Adrenal gland (tissue), 12 donors: ENCODE data around the gene SMARCD3. TPM values are rescaled to one million over a fixed set of nuclear protein-coding genes. Genes with fewer than 3 reads are reported as not detected.

Experiments
- DNase-seq, 7 donors: peaks; one replicate each; pipeline ENCODE4 v3.0.0-alpha.2; 2019 to 2020
- H3K27ac ChIP-seq, 5 donors: fragments of 200-600 bp; sonication (generic) in 4 of 5; 1 replicate in 3 of 5; 2 replicates in 2 of 5; pipeline versions ENCODE4 v1.5.1 to v1.8.0; 2016 to 2020; ENCODE audit warnings: mild to moderate bottlenecking in 1 of 5
- H3K27me3 ChIP-seq: fragments of 200-600 bp; 2 replicates; pipeline ENCODE4 v1.8.0; 2021
- H3K36me3 ChIP-seq, 2 donors: fragments of 200-600 bp; replicated peaks in 1 of 2; 1 replicate in 1 of 2; 2 replicates in 1 of 2; pipeline versions ENCODE4 v1.5.1 to v1.8.0; 2018 to 2022
- H3K4me1 ChIP-seq, 2 donors: fragments of 200-600 bp; replicated peaks in 1 of 2; 1 replicate in 1 of 2; 2 replicates in 1 of 2; pipeline versions ENCODE4 v1.5.1 to v1.8.0; 2018 to 2021
- H3K4me3 ChIP-seq, 4 donors: fragments of 200-600 bp; sonication (generic) in 3 of 4; one replicate each; pipeline ENCODE4 v1.5.1; 2016 to 2018
- H3K9me3 ChIP-seq, 3 donors: fragments of 200-600 bp; sonication (generic) in 1 of 3; replicated peaks in 1 of 3; 1 replicate in 2 of 3; 2 replicates in 1 of 3; pipeline versions ENCODE4 v1.5.1 to v1.8.0; 2016 to 2021
- CTCF ChIP-seq, 6 experiments: fragments of 450-650 bp in 4 of 6; fragments of 200-600 bp in 2 of 6; sonication (generic) in 1 of 6; IDR thresholded peaks; 1 replicate in 5 of 6; 2 replicates in 1 of 6; pipeline versions ENCODE4 v1.5.1 to v1.8.0; 2016 to 2021; ENCODE audit warnings: antibody characterized with exemption in 6 of 6, mild to moderate bottlenecking in 2 of 6, moderate library complexity in 1 of 6
- POLR2A ChIP-seq, 2 donors: fragments of 450-650 bp; IDR thresholded peaks; one replicate each; pipeline ENCODE4 v1.6.1; 2017; ENCODE audit warnings: antibody characterized with exemption in 2 of 2, mild to moderate bottlenecking in 2 of 2, moderate library complexity in 1 of 2
- WGBS, 4 donors: extraction: QIAGEN DNeasy Blood & Tissue Kit in 2 of 4; methylation state at CpG; one replicate each; pipeline versions ENCODE4 v1.1.5 to v1.1.7; 2013 to 2017; 5-methylcytosine and 5-hydroxymethylcytosine counted together
- intact Hi-C, 2 donors: fragments of 100-400 bp; cut with DNase I; formaldehyde crosslinking; loops; one replicate each; pipeline versions ENCODE4 v1.14.1 to v1.15.0; 2022 to 2023
- polyA plus RNA-seq, 3 donors: library from polyadenylated mRNA; stranded (reverse); fragments of 200-250 nt in 2 of 3; fragments of 350-450 nt in 1 of 3; fragmentation: Illumina TruSeq in 1 of 3; extraction: RNeasy Lipid Tissue Mini Kit (QIAGEN cat#74804) in 1 of 3; gene quantifications; one replicate each; pipeline ENCODE4 v1.2.3, GENCODE V29; 2013 to 2014
- total RNA-seq, 9 donors: library from RNA; depleted of rRNA in 4 of 9; stranded (reverse); fragments of >200 nt in 4 of 9; fragments of 120-200 nt in 1 of 9; fragmentation: NEBNext Ultra II Directional in 1 of 9; extraction: Animal tissue kit (Norgen Biotek cat#: 25700) in 1 of 9; gene quantifications; one replicate each; pipeline versions ENCODE4 v1.1.0 to v1.2.4, GENCODE V29; 2013 to 2023
- donor health status: healthy with polysubstance abuse.
- donor health status: Bipolar disorder and iron deficiency.
- donor health status: DM: yes; HTN: yes; CAD: no.
- donor health status: DM: no; HTN: no; CAD: no.
- donor health status: DM: no; HTN: no; CAD: no.
- donor health status: DM: yes; HTN: yes; CAD: no.

SMARCD3 gene
- total and polyA plus RNA-seq, 12 donors: 46.4 to 194 (median 109) TPM

GRCh38 chr7:151278949-151279348 is 30.5 kb upstream of the SMARCD3 start:
- intact Hi-C loops: no loop called here
- H3K4me3 ChIP-seq: no peak overlapping the region
- WGBS, 4 donors: 80 to 90% (median 88%) methylated on average over 11 to 12 of the region's 12 CpGs
- no peaks in the 10 kb centered on the region for H3K36me3 ChIP-seq
- DNase-seq: no peak
- H3K27me3 ChIP-seq: no peaks in the 10 kb centered on the region
- no peak overlapping the region for H3K27ac ChIP-seq
- TF ChIP-seq POLR2A (IDR thresholded peaks at IDR 0.05): no peak
- no peak for TF ChIP-seq CTCF (IDR thresholded peaks at IDR 0.05)
- H3K4me1 ChIP-seq: peaks cover 0 to 6% of the 10 kb centered on the region in 2 donors
- H3K9me3 ChIP-seq: no peaks in the 10 kb centered on the region

GRCh38 chr7:151277631-151278030 is 29.1 kb upstream of the SMARCD3 start:
- Histone ChIP-seq H3K4me1 (peaks cover 0 to 6% of the 10 kb centered on the region in 2 donors), H3K36me3 (no peaks in the 10 kb centered on the region), H3K9me3 (no peaks in the 10 kb centered on the region), H3K27ac (no peak overlapping the region), H3K4me3 (peak overlapping the region in 1 of 4 donors; percentile 57), H3K27me3 (no peaks in the 10 kb centered on the region)
- TF ChIP-seq POLR2A (IDR thresholded peaks at IDR 0.05) (no peak), CTCF (IDR thresholded peaks at IDR 0.05) (no peak)
- intact Hi-C loops: no loop called here
- DNase-seq: no peak
- 46 to 64% (median 63%) methylated on average over 4 to 8 of the region's 8 CpGs for WGBS, 4 donors

GRCh38 chr7:151276666-151277590 is 28.4 kb upstream of the SMARCD3 start:
- intact Hi-C loops: no loop called here
- Histone ChIP-seq H3K27me3 (no peaks in the 10 kb centered on the region), H3K4me3 (peak overlapping the region in 1 of 4 donors; percentile 57), H3K9me3 (no peaks in the 10 kb centered on the region), H3K27ac (peak overlapping the region in 1 of 5 donors; percentile 66), H3K36me3 (no peaks in the 10 kb centered on the region), H3K4me1 (peaks cover 5 to 12% of the 10 kb centered on the region in 2 donors)
- no peak for TF ChIP-seq CTCF (IDR thresholded peaks at IDR 0.05)
- peak; percentile 41 to 64 (median 55) for DNase-seq
- WGBS, 4 donors: 1 to 8% (median 4%) methylated on average over 2 to 63 of the region's 63 CpGs

GRCh38 chr7:151275813-151276577 is 27.5 kb upstream of the SMARCD3 start:
- Histone ChIP-seq H3K4me1 (peaks cover 5 to 19% of the 10 kb centered on the region in 2 donors), H3K4me3 (peak overlapping the region in 1 of 4 donors; percentile 57), H3K27me3 (no peaks in the 10 kb centered on the region), H3K9me3 (no peaks in the 10 kb centered on the region), H3K27ac (no peak overlapping the region), H3K36me3 (no peaks in the 10 kb centered on the region)
- no peak for DNase-seq
- 30 to 35% (median 33%) methylated on average over 10 of the region's 10 CpGs for WGBS, 4 donors
- TF ChIP-seq CTCF (IDR thresholded peaks at IDR 0.05) (no peak), POLR2A (IDR thresholded peaks at IDR 0.05) (no peak)
- intact Hi-C loops: no loop called here
